GM13976 (cell line): Measurements from ENCODE around the gene AGAP3.
A peak's percentile ranks its signal among the peaks of the same experiment; 100 is the strongest.

Source experiments
- DNase-seq: peaks from one replicate; pipeline ENCODE4 v3.0.0; 2012; ENCODE audit warnings: low spot score
- in situ Hi-C: fragments of 300-500 bp; cut with MboI; formaldehyde crosslinking; loops from one replicate; pipeline ENCODE4 v1.12.0; 2022; ENCODE audit warnings: low sequenced_read_pairs, mixed read lengths, inconsistent platforms; ENCODE audit not compliant: unreplicated experiment
- TF ChIP-seq, protein P1 (sequence below): IDR thresholded peaks from 2 replicates; pipeline ENCODE4 v1.5.1; 2012; ENCODE audit warnings: borderline replicate concordance, mild to moderate bottlenecking; ENCODE audit not compliant: insufficient read depth; ENCODE audit errors: extremely low read depth, missing control alignments, control extremely low read depth

Gene AGAP3

DNA sequence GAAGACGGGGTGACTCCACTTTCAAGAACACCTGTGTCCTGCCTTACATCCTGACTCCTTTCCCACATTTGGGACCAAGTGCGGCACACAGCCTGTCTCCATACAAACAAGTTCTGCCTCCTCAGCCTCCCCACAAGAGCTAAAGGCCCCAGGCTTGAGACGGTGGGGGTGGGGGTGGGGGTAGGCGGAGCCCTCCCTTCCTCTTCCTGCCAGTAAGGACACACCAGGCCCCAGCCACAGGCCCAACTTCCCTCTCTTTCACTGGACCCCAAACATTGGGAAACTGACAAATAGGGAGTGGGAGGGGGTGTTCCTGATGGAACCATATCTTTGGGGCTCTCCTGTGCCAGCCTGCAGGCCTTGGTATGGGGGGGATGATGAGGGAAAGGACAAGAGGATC, 33.2 kb upstream of the AGAP3 start:
- no peak for DNase-seq
- TF ChIP-seq, protein P1, sequence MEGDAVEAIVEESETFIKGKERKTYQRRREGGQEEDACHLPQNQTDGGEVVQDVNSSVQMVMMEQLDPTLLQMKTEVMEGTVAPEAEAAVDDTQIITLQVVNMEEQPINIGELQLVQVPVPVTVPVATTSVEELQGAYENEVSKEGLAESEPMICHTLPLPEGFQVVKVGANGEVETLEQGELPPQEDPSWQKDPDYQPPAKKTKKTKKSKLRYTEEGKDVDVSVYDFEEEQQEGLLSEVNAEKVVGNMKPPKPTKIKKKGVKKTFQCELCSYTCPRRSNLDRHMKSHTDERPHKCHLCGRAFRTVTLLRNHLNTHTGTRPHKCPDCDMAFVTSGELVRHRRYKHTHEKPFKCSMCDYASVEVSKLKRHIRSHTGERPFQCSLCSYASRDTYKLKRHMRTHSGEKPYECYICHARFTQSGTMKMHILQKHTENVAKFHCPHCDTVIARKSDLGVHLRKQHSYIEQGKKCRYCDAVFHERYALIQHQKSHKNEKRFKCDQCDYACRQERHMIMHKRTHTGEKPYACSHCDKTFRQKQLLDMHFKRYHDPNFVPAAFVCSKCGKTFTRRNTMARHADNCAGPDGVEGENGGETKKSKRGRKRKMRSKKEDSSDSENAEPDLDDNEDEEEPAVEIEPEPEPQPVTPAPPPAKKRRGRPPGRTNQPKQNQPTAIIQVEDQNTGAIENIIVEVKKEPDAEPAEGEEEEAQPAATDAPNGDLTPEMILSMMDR, result no peak
- in situ Hi-C loops, result no loop called here

DNA sequence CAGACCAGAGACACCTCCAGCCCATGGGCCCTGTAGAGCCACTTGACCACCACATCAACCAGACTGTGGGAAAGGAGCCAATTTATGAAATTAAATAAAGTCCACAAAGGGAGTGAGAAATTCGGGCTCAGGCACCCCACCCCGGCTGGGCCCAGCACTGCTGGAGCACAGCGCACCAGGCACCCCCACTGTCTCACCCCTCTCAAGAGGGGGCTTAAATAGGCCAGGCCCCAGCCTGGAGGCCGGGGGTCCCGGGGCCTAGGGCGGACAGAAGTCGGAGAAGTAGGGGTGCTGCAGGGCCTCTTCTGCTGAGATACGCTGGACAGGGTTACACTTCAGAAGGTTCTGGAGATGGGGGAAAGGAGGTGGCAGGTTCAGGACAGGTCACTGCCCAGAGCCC, 32.5 kb upstream of the AGAP3 start:
- TF ChIP-seq, protein P1, result no peak
- DNase-seq, result no peak
- in situ Hi-C loops, result no loop called here

DNA sequence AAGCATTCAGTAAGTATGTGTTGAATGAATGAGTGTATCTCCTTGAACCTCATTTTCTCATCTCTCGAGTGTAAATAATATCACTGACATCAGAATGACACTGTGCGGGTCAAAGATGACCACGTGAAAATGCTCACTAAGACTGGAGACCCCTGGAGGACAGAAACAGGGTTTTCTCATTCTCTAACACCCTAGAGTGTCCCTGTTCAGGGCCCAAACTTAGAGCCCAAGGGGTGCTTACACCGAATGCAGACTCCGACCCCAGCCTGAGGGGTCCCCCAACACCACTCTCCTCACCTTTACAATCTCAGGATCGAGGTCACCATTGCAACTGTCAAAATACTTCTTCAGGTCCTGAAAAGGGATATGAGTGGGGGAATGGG, 30.0 kb upstream of the AGAP3 start:
- in situ Hi-C loops, result no loop called here
- no peak for DNase-seq
- TF ChIP-seq, protein P1, result no peak

DNA sequence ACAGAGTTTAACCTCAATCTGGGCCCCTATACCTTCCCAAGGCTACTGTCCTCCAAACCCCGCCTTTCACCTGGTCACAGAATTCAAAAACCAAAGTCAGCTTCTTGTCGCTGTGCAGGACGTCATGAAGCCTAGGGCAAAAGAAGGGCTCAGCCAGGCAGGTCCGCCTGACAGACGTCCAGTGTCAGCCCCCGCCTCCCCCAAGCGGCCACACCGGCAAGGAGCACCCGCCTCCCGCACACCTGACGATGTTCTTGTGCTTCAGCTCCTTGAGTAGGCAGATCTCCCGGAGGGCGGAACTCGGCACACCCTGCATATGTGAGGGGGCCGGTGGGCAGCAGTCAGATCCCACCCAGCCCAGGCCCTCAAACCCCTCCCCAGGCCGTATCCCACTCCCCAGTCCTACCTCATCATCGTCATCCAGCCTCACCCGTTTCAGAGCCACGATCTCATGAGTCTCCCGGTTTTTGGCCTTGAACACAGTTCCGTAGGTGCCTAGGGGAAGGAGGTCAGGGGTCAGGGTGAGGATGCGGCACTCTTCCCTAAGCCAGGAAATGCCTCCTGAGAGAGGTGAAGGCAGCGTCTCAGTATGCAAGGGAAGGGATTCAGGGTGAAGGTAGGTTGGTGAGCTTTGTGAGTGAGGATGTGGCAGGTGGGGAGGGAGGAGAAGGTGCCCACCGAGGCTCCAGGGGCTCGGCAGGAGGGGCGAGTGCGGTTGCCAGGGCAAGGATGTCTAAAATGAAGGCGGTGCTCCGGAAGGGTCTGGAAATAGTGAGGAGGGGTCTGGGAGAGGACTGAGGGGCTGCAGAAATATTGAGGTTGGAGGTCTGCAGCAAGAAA, 29.4 kb upstream of the AGAP3 start:
- TF ChIP-seq, protein P1, result no peak
- DNase-seq, result no peak
- in situ Hi-C loops, result no loop called here

DNA sequence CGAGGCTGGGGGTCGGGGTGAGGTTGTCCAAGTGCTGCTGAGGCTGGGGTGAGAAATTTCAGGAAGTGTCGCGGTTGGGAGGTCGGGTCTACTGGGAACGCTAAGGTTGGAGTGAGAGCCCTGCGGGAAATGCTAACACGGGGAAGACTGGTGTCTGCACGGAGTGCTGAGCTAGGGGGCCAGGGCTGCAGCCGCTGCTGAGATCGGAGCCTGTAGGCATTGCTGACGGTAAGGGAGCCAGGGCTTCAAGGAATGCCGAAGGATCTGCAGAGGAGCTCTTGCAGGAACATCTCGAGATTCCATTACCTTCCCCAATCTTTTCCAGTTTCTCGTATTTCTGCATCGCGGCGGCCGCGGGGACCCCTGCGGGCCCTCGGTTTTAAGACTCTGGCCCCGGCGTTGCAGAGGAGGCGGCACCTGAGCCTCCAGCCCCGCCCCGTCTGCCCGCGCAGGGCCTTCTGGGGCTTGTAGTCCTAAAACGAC, 28.7 kb upstream of the AGAP3 start, which contains the start of gene CDK5:
TSS of gene CDK5 (minus strand) at position 392 of the 483 bp plus-strand sequence. CDS start at position 343, 49 bp downstream.
- DNase-seq, result no peak
- TF ChIP-seq, protein P1, result no peak
- in situ Hi-C loops, result no loop called here

DNA sequence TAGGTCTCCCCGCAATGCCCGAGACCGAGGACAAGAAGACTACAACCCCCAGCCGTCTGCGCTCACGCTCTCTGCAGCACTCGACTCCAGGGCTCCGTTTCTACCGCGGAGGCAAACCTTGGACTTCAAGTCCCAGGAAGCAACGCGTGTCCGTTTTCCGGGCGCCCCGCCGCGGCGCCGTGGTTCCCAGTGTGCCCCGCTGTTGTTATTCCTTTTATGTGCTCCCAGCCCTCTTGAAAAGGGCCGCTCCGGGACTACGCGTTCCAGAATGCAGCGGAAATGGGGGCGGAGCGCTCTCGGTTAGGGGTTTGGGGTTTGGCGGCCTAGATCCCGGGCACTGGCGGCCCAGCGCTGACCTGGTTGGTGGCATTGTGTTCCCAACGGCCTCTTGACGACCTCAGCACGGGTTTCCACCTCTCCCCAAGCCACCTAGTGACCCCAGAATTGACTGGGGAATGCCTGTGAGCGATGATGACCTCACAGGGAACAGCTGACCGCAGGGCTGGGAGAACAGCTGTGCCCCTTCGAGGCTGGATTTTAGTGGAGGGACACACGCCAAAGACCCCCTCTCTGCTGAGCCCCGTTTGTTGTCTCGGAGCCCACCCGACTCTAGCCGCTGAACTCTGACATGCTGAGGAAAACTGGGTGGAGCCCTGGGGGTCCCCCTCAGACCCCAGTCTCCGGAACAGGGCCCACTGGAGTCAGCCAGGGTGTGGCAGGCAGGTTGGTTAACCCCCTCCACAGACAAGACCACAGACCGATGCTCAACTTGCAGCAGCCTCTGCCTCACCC, 28.1 kb upstream of the AGAP3 start:
- peak; percentile 100 for DNase-seq
- in situ Hi-C loops, result no loop called here
- TF ChIP-seq, protein P1, result no peak
